ENCODE measurements around the gene RNF152.

DNA sequence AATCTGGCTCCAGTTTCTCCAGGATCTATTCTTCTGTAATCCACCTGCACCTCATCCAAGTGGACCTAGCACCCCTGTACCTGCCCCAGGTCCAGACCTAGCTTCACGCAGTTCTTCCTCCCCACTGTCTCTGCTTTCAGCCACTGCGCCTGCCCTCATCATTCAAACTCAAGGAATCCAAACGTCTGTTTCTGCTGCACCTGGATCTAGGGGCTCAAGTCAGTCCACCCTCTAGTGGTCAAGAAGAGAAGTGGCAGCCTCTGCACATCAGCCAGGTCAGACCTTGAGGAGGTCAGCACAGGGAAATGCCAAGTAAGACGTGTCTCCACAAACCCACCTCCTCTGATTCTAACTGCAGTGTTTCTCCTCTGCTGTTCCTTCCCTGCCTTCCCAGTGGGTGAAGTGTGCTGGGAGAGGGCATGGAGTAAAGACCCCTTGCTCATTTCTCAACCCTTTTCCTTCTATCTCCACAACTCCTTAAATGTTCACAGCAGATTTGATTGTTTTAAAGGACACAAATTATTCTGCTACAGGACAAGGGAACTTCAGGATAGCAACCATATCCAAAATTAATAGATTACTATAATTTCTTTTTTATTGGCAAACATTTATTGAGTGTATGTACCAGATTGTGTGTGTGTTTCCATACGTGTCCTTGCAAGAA lies 8.6 kb upstream of the RNF152 start:
- TF ChIP-seq POLR2A (IDR thresholded peaks at IDR 0.05) = no peak
- TF ChIP-seq, protein P1, sequence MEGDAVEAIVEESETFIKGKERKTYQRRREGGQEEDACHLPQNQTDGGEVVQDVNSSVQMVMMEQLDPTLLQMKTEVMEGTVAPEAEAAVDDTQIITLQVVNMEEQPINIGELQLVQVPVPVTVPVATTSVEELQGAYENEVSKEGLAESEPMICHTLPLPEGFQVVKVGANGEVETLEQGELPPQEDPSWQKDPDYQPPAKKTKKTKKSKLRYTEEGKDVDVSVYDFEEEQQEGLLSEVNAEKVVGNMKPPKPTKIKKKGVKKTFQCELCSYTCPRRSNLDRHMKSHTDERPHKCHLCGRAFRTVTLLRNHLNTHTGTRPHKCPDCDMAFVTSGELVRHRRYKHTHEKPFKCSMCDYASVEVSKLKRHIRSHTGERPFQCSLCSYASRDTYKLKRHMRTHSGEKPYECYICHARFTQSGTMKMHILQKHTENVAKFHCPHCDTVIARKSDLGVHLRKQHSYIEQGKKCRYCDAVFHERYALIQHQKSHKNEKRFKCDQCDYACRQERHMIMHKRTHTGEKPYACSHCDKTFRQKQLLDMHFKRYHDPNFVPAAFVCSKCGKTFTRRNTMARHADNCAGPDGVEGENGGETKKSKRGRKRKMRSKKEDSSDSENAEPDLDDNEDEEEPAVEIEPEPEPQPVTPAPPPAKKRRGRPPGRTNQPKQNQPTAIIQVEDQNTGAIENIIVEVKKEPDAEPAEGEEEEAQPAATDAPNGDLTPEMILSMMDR (IDR thresholded peaks at IDR 0.05) = peak; percentile 81 to 93 (median 90)

Data from heart left ventricle (tissue), 13 donors.